Fibroblast of lung (primary cell): ENCODE results near the gene PDIA5.

Experiments used
- EZH2 ChIP-seq: IDR thresholded peaks from 2 replicates; pipeline ENCODE4 v1.5.1; 2012; ENCODE audit warnings: low read length, control low read depth, mild to moderate bottlenecking; ENCODE audit errors: missing control alignments
- TF ChIP-seq, protein P1 (sequence below), 2 donors: IDR thresholded peaks in 1 of 2; conservative IDR thresholded peaks in 1 of 2; 1 replicate in 1 of 2; 2 replicates in 1 of 2; pipeline ENCODE4 v1.5.1; 2011 to 2012; ENCODE audit warnings: low read length in 2 of 2, control low read depth in 1 of 2, inconsistent platforms in 1 of 2, low read depth in 1 of 2, mild to moderate bottlenecking in 1 of 2

DNA sequence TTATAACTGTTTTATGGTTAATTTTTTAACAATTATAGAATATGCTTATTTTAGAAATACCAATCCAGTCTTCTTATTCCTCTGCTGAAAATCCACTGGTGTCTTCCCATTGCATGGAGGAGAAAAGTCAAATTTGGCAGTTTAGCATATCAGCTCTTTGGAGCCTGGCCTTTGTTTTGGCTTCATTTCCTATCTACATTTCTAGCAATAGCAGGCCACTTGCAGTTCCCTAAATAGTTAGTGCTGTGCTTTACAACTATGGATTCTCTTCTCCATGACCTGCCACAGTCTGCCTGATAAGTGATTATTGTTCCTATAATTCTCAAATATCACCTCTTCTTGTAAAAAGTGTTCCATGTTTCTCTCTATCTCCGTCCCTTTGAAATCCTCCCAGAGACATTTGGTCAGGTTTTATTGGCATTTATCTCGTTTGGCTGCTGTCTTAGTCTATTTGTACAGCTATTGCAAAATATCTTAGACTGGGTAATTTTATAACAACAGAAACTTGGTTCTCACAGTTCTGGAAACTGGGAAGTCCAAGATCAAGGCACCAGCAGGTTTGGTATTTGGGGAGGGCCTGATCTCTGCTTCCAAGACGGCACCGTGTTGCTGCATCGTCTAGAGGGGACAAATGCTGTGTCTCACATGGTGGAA, 126.8 kb downstream of the PDIA5 start:
- TF ChIP-seq, protein P1, sequence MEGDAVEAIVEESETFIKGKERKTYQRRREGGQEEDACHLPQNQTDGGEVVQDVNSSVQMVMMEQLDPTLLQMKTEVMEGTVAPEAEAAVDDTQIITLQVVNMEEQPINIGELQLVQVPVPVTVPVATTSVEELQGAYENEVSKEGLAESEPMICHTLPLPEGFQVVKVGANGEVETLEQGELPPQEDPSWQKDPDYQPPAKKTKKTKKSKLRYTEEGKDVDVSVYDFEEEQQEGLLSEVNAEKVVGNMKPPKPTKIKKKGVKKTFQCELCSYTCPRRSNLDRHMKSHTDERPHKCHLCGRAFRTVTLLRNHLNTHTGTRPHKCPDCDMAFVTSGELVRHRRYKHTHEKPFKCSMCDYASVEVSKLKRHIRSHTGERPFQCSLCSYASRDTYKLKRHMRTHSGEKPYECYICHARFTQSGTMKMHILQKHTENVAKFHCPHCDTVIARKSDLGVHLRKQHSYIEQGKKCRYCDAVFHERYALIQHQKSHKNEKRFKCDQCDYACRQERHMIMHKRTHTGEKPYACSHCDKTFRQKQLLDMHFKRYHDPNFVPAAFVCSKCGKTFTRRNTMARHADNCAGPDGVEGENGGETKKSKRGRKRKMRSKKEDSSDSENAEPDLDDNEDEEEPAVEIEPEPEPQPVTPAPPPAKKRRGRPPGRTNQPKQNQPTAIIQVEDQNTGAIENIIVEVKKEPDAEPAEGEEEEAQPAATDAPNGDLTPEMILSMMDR (conservative IDR thresholded peaks at IDR 0.05 in 1 of 2, IDR thresholded peaks at IDR 0.05 in 1 of 2; ENCODE audit: low read depth in 1 of 2, low read length in 2 of 2): no peak
- TF ChIP-seq EZH2: no peak
